Panc1 (cell line): Measurements from ENCODE around the gene TARS1. TPM values are rescaled to one million over a fixed set of nuclear protein-coding genes. Genes with fewer than 3 reads are reported as not detected.

Experiments
- ATAC-seq: fragments of 200-7000 bp; cut with Tn5 transposase; 2 replicates; pipeline ENCODE4 v1.9.1; 2020; ENCODE audit warnings: mild to moderate bottlenecking, moderate library complexity
- BruUV-seq: library from RNA; stranded (reverse); fragments of 400-500 nt; replicated peaks from 2 replicates; lab custom pipeline; 2021; lab: Mats Ljungman, UMichigan
- CTCF ChIA-PET: fragments of 300-600 bp; sonication (Branson Sonifier 250); formaldehyde crosslinking; loops from one replicate; lab custom pipeline; 2022; ENCODE audit warnings: antibody characterized with exemption; lab: Charles Lee
- POLR2A ChIA-PET: fragments of 300-600 bp; sonication (Branson Sonifier 250); formaldehyde crosslinking; loops from one replicate; lab custom pipeline; 2022; ENCODE audit warnings: antibody characterized with exemption; lab: Charles Lee
- DNase-seq: peaks from one replicate; pipeline ENCODE4 v3.0.0-alpha.2; 2010; ENCODE audit warnings: low read depth, low spot score
- H3K27ac ChIP-seq: 2 replicates; pipeline ENCODE4 v1.5.1; 2011; ENCODE audit warnings: mild to moderate bottlenecking, low read length, inconsistent platforms
- H3K27me3 ChIP-seq: fragments of 200-500 bp; sonication (Bioruptor generic); 2 replicates; pipeline ENCODE4 v1.6.0; 2014; ENCODE audit warnings: low read length, inconsistent platforms; ENCODE audit not compliant: control insufficient read depth, insufficient read depth
- H3K36me3 ChIP-seq: fragments of 200-500 bp; sonication (Bioruptor generic); 2 replicates; pipeline ENCODE4 v1.5.1; 2014; ENCODE audit warnings: inconsistent platforms, mild to moderate bottlenecking, low read length, moderate library complexity; ENCODE audit not compliant: control insufficient read depth, insufficient read depth
- H3K4me1 ChIP-seq: 2 replicates; pipeline ENCODE4 v1.5.1; 2011; ENCODE audit warnings: inconsistent platforms, mild to moderate bottlenecking, low read length, moderate library complexity; ENCODE audit not compliant: control insufficient read depth, insufficient read depth
- H3K4me3 ChIP-seq, 2 experiments: 2 replicates each; pipeline ENCODE4 v1.5.1; 2011 to 2012; ENCODE audit warnings: low read depth in 2 of 2, low read length in 2 of 2, mild to moderate bottlenecking in 2 of 2, inconsistent platforms in 1 of 2, moderate library complexity in 1 of 2
- H3K9me3 ChIP-seq: fragments of 200-500 bp; sonication (Bioruptor generic); 2 replicates; pipeline ENCODE4 v1.5.1; 2014; ENCODE audit warnings: low read depth, mild to moderate bottlenecking, inconsistent platforms, low read length, moderate library complexity; ENCODE audit not compliant: control insufficient read depth, insufficient read depth
- POLR2AphosphoS5 ChIP-seq: IDR thresholded peaks from 2 replicates; pipeline ENCODE4 v1.6.1; 2012; ENCODE audit warnings: mild to moderate bottlenecking, low read depth, low read length, moderate library complexity
- SIN3A ChIP-seq: IDR thresholded peaks from 2 replicates; pipeline ENCODE4 v1.6.1; 2012; ENCODE audit warnings: low read depth, mild to moderate bottlenecking, low read length, moderate library complexity, borderline replicate concordance; ENCODE audit not compliant: insufficient read depth
- TCF7L2 ChIP-seq: IDR thresholded peaks from 2 replicates; pipeline ENCODE4 v1.6.1; 2011; ENCODE audit warnings: mild to moderate bottlenecking, low read depth, low read length, inconsistent platforms
- in situ Hi-C: cut with HindIII; loops from 2 replicates; pipeline ENCODE4 v1.10.0; 2016; ENCODE audit warnings: low sequenced_read_pairs, low pct_unique_long_range_greater_than_20kb
- intact Hi-C: fragments of 100-400 bp; cut with micrococcal nuclease; formaldehyde crosslinking; loops from one replicate; pipeline ENCODE4 v1.10.0; 2022; ENCODE audit not compliant: unreplicated experiment
- total RNA-seq: library from RNA; stranded (reverse); gene quantifications from one replicate; pipeline ENCODE4 v1.2.1, GENCODE V29; 2021; ENCODE audit not compliant: unreplicated experiment
- TF ChIP-seq, protein P1 (sequence below): fragments of 450-650 bp; IDR thresholded peaks from 2 replicates; pipeline ENCODE4 v1.5.1; 2017; ENCODE audit warnings: mild to moderate bottlenecking
- TF ChIP-seq, protein P2 (sequence below), 2 experiments: IDR thresholded peaks; 2 replicates each; pipeline ENCODE4 v1.6.1; 2011 to 2012; ENCODE audit warnings: low read depth in 2 of 2, control low read depth in 1 of 2, low read length in 1 of 2, mild to moderate bottlenecking in 1 of 2, moderate library complexity in 1 of 2; ENCODE audit not compliant: insufficient read depth in 1 of 2

TARS1 gene
- total RNA-seq, 1 experiment from 2014 or later = 258 TPM

DNA sequence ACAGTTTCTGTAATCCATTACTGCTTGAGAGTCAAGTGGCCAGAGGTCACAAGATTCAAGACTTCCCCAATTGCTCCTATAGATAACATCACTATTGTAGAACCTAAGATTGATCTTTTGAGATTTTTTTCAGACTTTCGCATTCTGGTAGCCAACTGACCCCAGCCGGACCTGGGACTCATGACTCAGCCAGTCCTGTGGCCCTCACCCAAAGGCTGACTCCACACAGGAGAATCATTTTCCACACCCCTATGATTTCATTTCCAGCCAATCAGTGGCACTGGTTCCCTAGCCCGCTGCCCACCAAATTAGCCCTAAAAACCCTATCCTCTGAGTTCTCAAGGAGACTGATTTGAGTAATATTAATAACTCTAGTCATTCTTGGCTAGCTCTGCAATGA, 36.2 kb downstream of the TARS1 start:
- in situ Hi-C loops (no loop called here), intact Hi-C loops (loop anchor here (10.0 kb wide), 1 partner anchor 458 kb away; the partner anchor contains the start of gene RXFP3)
- BruUV-seq = no TSS peak
- Histone ChIP-seq H3K36me3 (peaks cover 9% of the 10 kb centered on the region), H3K4me1 (no peaks in the 10 kb centered on the region), H3K4me3 (no peak overlapping the region), H3K9me3 (no peaks in the 10 kb centered on the region), H3K27ac (no peak overlapping the region), H3K27me3 (no peaks in the 10 kb centered on the region)
- POLR2A ChIA-PET = interaction anchor here (0.5 kb wide), 1 partner anchor 938 kb away, joined by 3 read pairs; no protein-coding TSS in a partner anchor
- TF ChIP-seq POLR2AphosphoS5 = no peak
- TF ChIP-seq TCF7L2 = no peak
- TF ChIP-seq, protein P1, sequence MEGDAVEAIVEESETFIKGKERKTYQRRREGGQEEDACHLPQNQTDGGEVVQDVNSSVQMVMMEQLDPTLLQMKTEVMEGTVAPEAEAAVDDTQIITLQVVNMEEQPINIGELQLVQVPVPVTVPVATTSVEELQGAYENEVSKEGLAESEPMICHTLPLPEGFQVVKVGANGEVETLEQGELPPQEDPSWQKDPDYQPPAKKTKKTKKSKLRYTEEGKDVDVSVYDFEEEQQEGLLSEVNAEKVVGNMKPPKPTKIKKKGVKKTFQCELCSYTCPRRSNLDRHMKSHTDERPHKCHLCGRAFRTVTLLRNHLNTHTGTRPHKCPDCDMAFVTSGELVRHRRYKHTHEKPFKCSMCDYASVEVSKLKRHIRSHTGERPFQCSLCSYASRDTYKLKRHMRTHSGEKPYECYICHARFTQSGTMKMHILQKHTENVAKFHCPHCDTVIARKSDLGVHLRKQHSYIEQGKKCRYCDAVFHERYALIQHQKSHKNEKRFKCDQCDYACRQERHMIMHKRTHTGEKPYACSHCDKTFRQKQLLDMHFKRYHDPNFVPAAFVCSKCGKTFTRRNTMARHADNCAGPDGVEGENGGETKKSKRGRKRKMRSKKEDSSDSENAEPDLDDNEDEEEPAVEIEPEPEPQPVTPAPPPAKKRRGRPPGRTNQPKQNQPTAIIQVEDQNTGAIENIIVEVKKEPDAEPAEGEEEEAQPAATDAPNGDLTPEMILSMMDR = no peak
- no peak for TF ChIP-seq SIN3A
- TF ChIP-seq, protein P2, sequence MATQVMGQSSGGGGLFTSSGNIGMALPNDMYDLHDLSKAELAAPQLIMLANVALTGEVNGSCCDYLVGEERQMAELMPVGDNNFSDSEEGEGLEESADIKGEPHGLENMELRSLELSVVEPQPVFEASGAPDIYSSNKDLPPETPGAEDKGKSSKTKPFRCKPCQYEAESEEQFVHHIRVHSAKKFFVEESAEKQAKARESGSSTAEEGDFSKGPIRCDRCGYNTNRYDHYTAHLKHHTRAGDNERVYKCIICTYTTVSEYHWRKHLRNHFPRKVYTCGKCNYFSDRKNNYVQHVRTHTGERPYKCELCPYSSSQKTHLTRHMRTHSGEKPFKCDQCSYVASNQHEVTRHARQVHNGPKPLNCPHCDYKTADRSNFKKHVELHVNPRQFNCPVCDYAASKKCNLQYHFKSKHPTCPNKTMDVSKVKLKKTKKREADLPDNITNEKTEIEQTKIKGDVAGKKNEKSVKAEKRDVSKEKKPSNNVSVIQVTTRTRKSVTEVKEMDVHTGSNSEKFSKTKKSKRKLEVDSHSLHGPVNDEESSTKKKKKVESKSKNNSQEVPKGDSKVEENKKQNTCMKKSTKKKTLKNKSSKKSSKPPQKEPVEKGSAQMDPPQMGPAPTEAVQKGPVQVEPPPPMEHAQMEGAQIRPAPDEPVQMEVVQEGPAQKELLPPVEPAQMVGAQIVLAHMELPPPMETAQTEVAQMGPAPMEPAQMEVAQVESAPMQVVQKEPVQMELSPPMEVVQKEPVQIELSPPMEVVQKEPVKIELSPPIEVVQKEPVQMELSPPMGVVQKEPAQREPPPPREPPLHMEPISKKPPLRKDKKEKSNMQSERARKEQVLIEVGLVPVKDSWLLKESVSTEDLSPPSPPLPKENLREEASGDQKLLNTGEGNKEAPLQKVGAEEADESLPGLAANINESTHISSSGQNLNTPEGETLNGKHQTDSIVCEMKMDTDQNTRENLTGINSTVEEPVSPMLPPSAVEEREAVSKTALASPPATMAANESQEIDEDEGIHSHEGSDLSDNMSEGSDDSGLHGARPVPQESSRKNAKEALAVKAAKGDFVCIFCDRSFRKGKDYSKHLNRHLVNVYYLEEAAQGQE (IDR thresholded peaks at IDR 0.05; ENCODE audit: insufficient read depth in 1 of 2, low read depth in 2 of 2, low read length in 1 of 2) = no peak
- CTCF ChIA-PET = no interaction called here
- DNase-seq (no peak), ATAC-seq (no peak)

DNA sequence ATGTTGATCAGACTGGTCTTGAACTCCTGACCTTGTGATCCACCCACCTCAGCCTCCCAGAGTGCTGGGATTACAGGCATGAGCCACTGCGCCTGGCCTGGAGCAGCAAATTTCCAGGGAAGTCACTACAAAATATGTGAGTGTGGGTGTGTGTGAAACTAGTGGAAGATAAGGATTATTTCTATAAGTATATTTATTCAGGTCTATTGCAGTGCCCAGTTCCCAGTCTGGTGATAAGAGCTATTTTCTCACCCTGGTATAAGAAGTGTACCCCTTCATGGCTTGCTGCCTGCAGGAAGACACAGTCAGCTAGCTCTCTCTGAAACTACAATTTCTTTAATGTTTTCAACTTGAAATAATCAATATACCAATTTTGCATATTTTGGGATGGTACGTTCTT, 37.1 kb downstream of the TARS1 start:
- no peaks in the 10 kb centered on the region for H3K9me3 ChIP-seq
- ChIA-PET POLR2A (no interaction called here), CTCF (no interaction called here)
- no peak overlapping the region for H3K4me3 ChIP-seq
- intact Hi-C loops = loop anchor here (10.0 kb wide), 1 partner anchor 457 kb away; the partner anchor contains the start of gene RXFP3
- peaks cover 3% of the 10 kb centered on the region for H3K36me3 ChIP-seq
- H3K27me3 ChIP-seq = no peaks in the 10 kb centered on the region
- in situ Hi-C loops = no loop called here
- BruUV-seq = no TSS peak
- TF ChIP-seq, protein P2 (IDR thresholded peaks at IDR 0.05; ENCODE audit: insufficient read depth in 1 of 2, low read depth in 2 of 2, low read length in 1 of 2) = no peak
- TF ChIP-seq, protein P1 = no peak
- TF ChIP-seq TCF7L2 (no peak), POLR2AphosphoS5 (no peak), SIN3A (no peak)
- H3K27ac ChIP-seq = no peak overlapping the region
- no peaks in the 10 kb centered on the region for H3K4me1 ChIP-seq
- ATAC-seq (no peak), DNase-seq (no peak)
